GM18870 (cell line): ENCODE results near the gene DHX38.
A peak's percentile ranks its signal among the peaks of the same experiment; 100 is the strongest.
"Not testable (repeated sequence)": the region's sequence is repeated elsewhere in the genome, so short reads cannot be mapped to it uniquely, and the experiment has no call there.

Source experiments
- ATAC-seq: cut with Tn5 transposase; IDR thresholded peaks from one replicate; pipeline ENCODE4 v1.9.1; 2021; ENCODE audit warnings: moderate library complexity; ENCODE audit not compliant: unreplicated experiment

Gene DHX38

GRCh38 chr16:72093448-72094265 lies at the start of gene DHX38, which contains the start of gene TXNL4B:
Gene DHX38 (plus strand): TSS chr16:72093847. CDS start chr16:72096158, 2,311 bp downstream.
Gene TXNL4B (minus strand): TSS chr16:72093620. CDS start chr16:72090749, 2,871 bp downstream.
- peak; percentile 99 for ATAC-seq

- no peak for ATAC-seq
Measured at GRCh38 chr16:72044296-72044695, 49.4 kb upstream of the DHX38 start.

- ATAC-seq = no peak
Measured at GRCh38 chr16:72044825-72045359, 48.8 kb upstream of the DHX38 start.

- ATAC-seq = no peak
Measured at GRCh38 chr16:72049110-72049509, 44.5 kb upstream of the DHX38 start.

GRCh38 chr16:72050769-72051464 lies 42.7 kb upstream of the DHX38 start:
- no peak for ATAC-seq

- ATAC-seq = no peak
Measured at GRCh38 chr16:72051818-72052217, 41.8 kb upstream of the DHX38 start.

GRCh38 chr16:72054254-72054847 lies 39.3 kb upstream of the DHX38 start, which contains the start of gene HP:
Gene HP (plus strand): TSS chr16:72054505. CDS start chr16:72054653, 148 bp downstream.
- ATAC-seq = not testable (repeated sequence)

- no peak for ATAC-seq
Measured at GRCh38 chr16:72055911-72056310, 37.7 kb upstream of the DHX38 start.

- ATAC-seq = not testable (repeated sequence)
Measured at GRCh38 chr16:72057313-72057712, 36.3 kb upstream of the DHX38 start.

GRCh38 chr16:72059060-72059459 lies 34.6 kb upstream of the DHX38 start:
- ATAC-seq = not testable (repeated sequence)

GRCh38 chr16:72060405-72060804 lies 33.2 kb upstream of the DHX38 start:
- no peak for ATAC-seq

- ATAC-seq = no peak
Measured at GRCh38 chr16:72061564-72061963, 32.1 kb upstream of the DHX38 start.

- no peak for ATAC-seq
Measured at GRCh38 chr16:72064361-72064894, 29.2 kb upstream of the DHX38 start.

GRCh38 chr16:72066747-72067146 lies 26.9 kb upstream of the DHX38 start:
- ATAC-seq = peak; percentile 40

- ATAC-seq = no peak
Measured at GRCh38 chr16:72068930-72069329, 24.7 kb upstream of the DHX38 start.

GRCh38 chr16:72072514-72073342 lies 20.9 kb upstream of the DHX38 start:
- ATAC-seq = no peak

GRCh38 chr16:72073560-72074230 lies 20.0 kb upstream of the DHX38 start:
- ATAC-seq = no peak

GRCh38 chr16:72075067-72075466 lies 18.6 kb upstream of the DHX38 start:
- not testable (repeated sequence) for ATAC-seq

- ATAC-seq = not testable (repeated sequence)
Measured at GRCh38 chr16:72076991-72077706, 16.5 kb upstream of the DHX38 start.
